ENCODE results near the gene ADO. TPM values are rescaled to one million over a fixed set of nuclear protein-coding genes. Genes with fewer than 3 reads are reported as not detected.
"Not testable (repeated sequence)": the region's sequence is repeated elsewhere in the genome, so short reads cannot be mapped to it uniquely, and the experiment has no call there.

The ADO gene
- 10 to 100 TPM; 16.6 to 17.1 TPM for total RNA-seq

DNA sequence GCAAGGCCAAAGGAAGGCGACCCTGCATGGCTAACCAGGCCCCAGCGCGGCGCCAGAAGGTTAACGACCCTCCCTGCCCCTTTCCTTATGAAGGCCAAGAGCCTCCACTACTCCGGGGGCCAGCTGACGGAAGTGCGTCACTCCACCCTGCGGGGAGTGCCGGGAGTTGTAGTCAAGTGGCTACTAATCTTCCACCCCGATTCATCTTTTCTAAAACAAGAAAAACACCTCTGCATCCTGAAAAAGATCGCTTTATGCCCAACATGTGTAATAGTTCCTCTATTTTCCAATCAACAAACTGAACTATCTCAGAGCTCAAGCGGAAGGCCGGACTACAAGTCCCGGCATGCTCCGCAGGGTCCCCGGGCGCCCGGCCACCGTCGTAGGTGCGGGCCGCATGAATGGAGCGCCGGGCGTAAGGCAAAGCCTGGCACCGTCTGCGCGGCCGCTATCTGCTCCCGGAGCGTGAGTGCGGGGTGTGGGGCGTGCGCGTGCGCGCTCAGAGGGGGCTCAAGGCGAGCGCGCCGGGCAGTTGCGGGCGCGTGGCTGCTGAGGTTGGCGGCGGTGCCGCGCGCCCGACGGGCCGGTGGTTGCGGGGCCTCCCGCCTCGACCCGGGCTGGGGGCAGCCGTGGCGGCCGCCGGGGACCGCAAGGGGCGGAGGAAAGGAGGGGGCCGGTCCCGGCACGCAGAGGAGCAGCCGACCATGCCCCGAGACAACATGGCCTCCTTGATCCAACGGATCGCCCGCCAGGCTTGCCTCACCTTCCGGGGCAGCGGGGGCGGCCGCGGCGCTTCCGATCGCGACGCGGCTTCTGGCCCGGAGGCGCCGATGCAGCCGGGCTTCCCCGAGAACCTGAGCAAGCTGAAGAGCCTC, at the start of gene ADO:
ADO (plus strand) TSS at position 365 of the 875 bp plus-strand sequence; CDS start at position 705, 340 bp downstream.
- DNase-seq (ENCODE audit: low spot score in 2 of 2) = peak; percentile 75 to 79
- Mint-ChIP-seq H3K36me3 (peaks cover 16 to 24% of the 10 kb centered on the region in 2 donors), H3K9me3 (no peaks in the 10 kb centered on the region), H3K27ac (peak within 1 kb of the TSS; percentile 97 to 100)
- peak; percentile 84 to 90 for ATAC-seq

DNA sequence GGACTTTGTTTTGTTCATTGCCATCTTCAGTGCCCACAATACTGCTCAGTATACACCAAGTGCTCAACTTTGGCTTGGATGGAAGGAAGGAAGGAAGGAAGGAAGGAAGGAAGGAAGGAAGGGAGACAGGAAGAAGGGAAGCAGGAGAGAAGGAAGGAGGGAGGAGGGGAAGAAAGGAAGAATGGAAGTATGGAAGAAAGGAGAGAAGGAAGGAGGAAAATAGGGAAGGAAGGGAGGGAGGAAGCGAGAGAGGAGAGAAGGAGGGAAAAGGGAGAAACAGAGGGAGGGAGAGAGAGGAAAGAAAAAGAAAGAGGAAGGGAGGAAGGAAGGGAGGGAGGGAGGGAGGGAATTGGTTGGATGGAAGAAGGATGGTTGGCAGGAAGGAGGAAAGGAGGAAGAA, 49.6 kb upstream of the ADO start:
- Mint-ChIP-seq H3K27ac (no peak overlapping the region), H3K9me3 (peaks cover 4 to 6% of the 10 kb centered on the region in 2 donors)
- no peak for DNase-seq (ENCODE audit: low spot score in 2 of 2)

DNA sequence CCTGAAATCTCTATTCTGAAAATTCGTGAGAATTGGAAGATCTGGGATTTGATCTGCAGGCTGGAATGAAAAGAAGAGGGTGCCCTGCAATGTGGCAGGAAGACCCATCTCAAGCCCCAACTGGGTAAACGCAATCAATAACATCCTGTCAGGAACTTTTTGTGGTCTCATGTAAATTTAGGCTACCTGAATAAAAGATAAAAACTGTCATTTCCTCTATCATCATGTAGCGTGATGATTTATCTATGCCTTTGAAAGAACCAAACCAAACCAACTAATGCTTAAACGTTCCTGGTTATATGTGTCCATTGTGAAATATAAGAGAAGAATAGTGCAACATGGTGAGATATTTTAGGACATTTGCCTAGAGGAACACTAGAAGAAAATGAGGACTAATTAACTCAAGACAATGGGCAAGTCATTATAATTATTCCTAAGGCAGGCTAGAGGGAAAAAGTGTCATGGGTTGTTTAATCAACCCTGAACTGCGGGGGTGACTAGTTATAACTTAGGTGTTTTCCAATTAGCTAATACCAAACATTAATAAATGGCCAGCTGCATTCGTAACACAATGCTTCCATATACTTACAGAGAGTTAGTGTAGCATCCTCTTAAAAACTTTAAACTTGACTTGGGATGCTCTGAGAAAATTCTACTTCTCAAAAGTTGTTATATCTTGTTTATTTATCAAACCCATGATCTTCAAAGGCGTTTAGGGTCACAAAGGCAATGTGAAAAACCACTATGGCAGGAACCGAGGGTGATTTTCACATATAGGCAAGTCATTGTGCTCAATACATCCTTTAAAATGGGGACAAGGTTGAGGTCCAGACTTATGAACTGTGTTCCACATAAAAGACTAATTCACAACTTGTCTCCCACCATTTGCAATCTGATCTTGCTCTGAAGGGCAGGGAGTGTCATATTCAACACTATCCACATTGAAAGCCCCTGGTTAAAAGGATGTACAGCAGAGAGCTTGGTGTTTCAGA, 48.6 kb upstream of the ADO start:
- ATAC-seq = peak in 1 of 2 donors; percentile 18
- H3K27ac Mint-ChIP-seq = no peak overlapping the region
- no peak for DNase-seq (ENCODE audit: low spot score in 2 of 2)
- H3K36me3 Mint-ChIP-seq = no peaks in the 10 kb centered on the region
- peaks cover 4 to 6% of the 10 kb centered on the region in 2 donors for H3K9me3 Mint-ChIP-seq

More for the DNA sequence above, 49.6 kb upstream of the ADO start:
- no peaks in the 10 kb centered on the region for H3K36me3 Mint-ChIP-seq
- no peak for ATAC-seq

DNA sequence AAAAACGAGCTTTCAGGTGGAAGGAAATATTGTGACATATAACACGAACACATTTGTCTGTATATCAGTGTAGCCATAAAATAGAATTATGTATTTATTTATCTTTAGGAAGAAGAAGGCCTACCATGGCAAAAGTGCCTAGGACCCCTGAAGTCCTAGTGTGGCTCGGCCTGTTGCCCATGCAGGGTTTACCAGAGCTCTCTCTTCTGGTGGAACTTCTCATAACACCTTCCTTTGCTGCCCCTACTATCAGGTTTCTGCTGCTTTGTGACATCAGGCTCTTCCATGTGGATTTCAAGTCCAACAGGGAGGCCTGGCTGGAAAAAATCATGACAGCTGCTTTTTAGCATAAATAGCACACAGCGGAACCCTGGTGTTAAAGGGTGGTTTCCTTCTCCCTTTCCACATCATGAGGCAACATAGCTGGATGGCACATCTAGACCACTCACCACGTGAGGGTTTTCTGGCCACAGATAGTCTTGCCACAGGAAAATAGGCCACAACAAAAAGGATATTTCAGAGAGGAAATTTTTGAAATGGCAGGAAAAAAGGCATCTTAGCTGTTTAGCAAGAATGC, 44.8 kb upstream of the ADO start:
- Mint-ChIP-seq H3K9me3 (peaks cover 3% of the 10 kb centered on the region in 2 donors), H3K36me3 (no peaks in the 10 kb centered on the region), H3K27ac (no peak overlapping the region)
- DNase-seq (ENCODE audit: low spot score in 2 of 2) (no peak), ATAC-seq (no peak)

DNA sequence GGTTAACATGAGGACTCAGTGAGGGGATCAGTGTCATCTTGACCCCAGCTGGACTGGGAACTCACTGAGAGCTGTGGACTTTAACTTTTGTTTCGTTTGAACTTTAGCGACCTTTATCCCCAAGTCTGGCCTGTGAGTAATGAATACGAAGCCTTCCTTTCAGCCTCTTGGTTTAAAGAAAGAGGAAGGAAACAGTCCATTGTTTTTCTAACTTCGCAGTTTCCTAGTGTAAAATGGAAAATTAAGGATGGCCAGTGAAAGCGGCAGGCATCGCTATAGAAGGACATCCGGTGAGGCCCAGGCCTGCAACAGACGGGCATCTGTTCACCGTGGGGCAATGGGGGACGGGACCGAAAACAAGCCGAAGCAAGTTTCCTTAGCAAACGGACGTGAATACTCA, 44.1 kb upstream of the ADO start:
- H3K9me3 Mint-ChIP-seq = no peaks in the 10 kb centered on the region
- H3K27ac Mint-ChIP-seq = no peak overlapping the region
- no peak for ATAC-seq
- DNase-seq (ENCODE audit: low spot score in 2 of 2) = no peak
- H3K36me3 Mint-ChIP-seq = no peaks in the 10 kb centered on the region

DNA sequence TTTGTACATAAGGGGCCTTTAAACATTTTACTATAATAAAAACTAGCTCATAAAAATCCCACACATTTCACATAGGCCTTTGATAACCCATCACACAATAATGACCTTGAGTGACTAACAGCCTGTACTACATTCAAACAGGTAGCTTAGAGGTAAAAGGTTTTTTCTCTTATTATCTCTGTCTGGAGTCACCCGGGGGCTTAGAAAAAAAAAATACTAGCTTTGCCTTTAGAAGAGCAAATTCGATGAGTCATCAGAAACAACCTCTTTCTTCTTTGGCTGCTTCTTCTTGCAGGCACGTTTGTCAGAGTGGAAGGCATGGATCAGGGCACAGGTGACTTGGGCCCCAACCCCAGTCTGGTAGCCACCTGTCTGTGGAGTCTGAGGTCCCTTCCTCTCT, 43.4 kb upstream of the ADO start:
- Mint-ChIP-seq H3K36me3 (no peaks in the 10 kb centered on the region), H3K9me3 (no peaks in the 10 kb centered on the region), H3K27ac (no peak overlapping the region)
- peak in 1 of 2 donors; percentile 53 for ATAC-seq
- no peak for DNase-seq (ENCODE audit: low spot score in 2 of 2)

DNA sequence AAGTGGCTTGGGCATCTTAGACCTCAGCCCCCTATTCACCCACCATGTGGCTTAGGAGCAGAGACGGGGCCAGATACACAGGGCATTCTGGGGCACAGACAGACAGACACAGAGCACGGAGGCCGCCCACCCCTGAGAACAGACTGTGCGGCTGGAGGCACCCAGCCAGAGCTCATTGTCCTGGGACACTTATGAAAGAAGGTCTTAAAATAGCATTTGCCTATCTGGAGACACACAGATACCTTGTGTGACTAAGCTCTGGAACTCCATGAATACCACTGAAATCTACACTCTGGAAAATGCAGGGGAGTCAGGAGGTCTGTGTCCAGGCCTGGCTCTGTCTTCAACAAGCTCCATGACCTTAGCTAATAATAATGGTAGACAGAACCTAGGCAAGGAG, 41.4 kb upstream of the ADO start:
- H3K27ac Mint-ChIP-seq = no peak overlapping the region
- H3K9me3 Mint-ChIP-seq = no peaks in the 10 kb centered on the region
- H3K36me3 Mint-ChIP-seq = no peaks in the 10 kb centered on the region
- ATAC-seq (no peak), DNase-seq (ENCODE audit: low spot score in 2 of 2) (no peak)

DNA sequence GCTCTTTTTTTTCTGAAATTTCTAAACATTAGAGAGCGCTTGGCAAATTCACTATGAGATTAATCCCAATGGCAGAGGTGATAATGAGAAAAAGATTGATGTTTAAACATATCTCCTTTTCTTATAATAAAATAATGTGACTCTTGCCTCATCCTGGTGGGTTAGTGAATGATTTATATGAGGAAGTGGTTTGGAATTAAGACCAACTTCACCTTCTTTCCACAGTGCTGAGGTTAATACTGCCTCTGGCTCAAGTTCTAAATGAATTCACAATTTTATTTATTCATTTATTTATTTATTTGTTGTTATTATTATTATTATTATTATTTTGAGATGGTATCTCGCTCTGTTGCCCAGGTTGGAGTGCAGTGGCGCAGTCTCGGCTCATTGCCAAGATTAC, 40.5 kb upstream of the ADO start:
- Mint-ChIP-seq H3K36me3 (peaks cover 0 to 5% of the 10 kb centered on the region in 2 donors), H3K9me3 (no peaks in the 10 kb centered on the region), H3K27ac (no peak overlapping the region)
- no peak for DNase-seq (ENCODE audit: low spot score in 2 of 2)
- no peak for ATAC-seq

DNA sequence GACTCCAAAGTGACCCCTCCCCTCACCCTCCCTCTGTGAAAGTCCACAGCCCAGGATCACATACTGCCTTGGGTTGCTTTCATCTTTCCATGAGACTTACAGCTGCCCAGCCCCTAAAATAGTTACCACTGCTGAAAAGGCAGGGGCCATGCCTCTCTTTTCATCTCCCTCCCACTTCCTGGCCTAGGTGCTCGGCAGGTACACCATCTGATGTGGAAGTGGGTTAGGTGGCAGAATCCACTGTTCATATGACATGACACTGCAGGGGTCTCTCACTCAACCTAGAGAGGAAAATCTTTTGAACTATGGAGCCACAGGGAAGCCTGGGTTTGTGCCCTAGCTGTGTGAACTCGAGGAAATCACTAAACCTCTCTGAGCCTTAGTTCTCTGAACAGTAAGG, 38.8 kb upstream of the ADO start:
- DNase-seq (ENCODE audit: low spot score in 2 of 2) = no peak
- ATAC-seq = no peak
- H3K27ac Mint-ChIP-seq = no peak overlapping the region
- peaks cover 0 to 5% of the 10 kb centered on the region in 2 donors for H3K36me3 Mint-ChIP-seq
- H3K9me3 Mint-ChIP-seq = no peaks in the 10 kb centered on the region

DNA sequence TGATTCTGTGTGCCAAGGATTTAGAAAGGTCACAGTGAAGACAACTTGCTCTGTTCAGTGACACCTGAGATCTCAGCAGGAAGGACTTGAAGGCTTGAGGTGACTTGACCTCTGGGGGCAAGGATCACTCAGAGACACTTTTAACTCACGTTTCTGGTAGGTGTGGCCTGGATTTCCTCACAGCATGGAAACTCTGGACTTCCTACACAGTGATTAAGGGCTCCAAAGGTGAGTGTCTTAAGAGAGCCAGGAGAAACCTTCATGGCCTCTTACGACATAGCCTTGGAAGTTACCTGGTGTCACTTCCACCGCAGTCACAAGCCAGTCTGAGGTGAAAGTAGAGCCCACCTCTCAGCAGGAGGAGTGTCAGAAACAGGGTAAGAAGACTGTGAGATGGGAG, 38.1 kb upstream of the ADO start:
- DNase-seq (ENCODE audit: low spot score in 2 of 2) = no peak
- peaks cover 0 to 5% of the 10 kb centered on the region in 2 donors for H3K36me3 Mint-ChIP-seq
- H3K9me3 Mint-ChIP-seq = no peaks in the 10 kb centered on the region
- ATAC-seq = no peak
- H3K27ac Mint-ChIP-seq = no peak overlapping the region

DNA sequence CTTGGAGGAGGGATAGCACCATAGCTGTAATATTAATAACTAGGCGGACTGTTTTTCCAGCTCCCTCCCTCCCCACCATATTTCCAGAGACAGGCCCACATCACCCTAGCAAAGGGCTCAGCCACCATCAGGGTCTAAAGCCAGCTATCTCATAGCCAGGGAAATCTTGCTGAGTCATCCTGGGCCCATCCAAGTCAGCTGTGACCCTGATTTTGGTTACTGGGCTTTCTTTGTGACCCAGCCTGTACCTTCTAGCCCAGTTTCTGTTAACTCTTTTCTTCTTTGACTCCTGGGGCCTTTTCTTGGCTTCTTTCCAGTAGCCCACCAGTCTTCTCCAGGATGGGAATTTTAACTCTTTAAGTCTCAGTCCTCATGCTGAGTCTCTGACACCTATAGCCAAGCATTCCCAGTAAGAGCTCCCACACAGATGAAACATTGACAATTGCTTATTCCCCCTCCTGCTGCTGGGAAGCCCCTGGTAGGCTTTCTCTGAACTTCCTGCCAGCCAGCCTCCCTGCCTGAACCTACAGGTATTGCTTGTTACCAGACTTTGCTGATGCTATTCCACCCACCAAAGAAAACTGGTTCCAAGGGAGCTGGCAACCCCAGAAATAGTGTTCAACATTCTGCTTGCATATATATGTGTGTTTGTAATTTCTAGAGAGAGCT, 34.8 kb upstream of the ADO start:
- Mint-ChIP-seq H3K27ac (peak overlapping the region in 1 of 2 donors; percentile 38), H3K9me3 (no peaks in the 10 kb centered on the region), H3K36me3 (peaks cover 0 to 5% of the 10 kb centered on the region in 2 donors)
- DNase-seq (ENCODE audit: low spot score in 2 of 2) (no peak), ATAC-seq (no peak)

DNA sequence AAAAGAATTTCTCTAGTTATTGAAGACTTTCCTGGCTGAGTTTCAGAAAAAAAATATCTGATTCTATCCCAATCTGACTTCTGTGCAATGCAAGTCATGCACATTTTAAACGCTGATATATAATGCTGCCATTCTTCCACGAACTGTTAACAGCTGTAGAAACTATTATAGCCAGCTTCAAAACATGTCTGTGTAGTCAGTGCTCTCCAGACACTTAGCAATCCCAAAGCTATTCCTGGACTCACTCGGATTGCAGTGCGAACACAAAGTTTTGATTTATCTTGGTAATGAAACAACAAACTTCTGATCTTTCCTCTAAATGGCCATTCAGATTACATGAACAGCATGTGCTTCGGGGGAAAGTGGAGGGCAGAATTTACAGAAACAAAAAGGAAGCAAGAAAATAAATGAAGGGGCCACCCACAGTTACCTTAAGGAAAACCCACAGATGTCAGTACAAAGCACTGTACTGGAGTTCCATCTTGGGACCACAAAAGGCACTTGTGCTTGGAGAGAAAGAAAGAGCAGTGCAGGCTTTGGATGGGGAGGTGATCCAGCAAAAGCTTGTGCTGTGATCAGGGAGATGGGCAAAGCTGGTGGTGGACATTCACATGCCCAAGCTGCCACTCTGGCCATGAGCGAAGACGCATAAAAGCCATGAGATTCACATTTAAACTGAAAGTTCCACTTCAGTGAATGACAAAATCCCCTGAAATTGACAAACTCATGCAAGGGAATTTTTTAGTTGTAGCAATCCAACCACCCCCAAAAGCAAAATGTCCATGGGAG, 32.1 kb upstream of the ADO start:
- peaks cover 0 to 5% of the 10 kb centered on the region in 2 donors for H3K36me3 Mint-ChIP-seq
- H3K27ac Mint-ChIP-seq = no peak overlapping the region
- H3K9me3 Mint-ChIP-seq = no peaks in the 10 kb centered on the region
- DNase-seq (ENCODE audit: low spot score in 2 of 2) = no peak
- ATAC-seq = no peak

DNA sequence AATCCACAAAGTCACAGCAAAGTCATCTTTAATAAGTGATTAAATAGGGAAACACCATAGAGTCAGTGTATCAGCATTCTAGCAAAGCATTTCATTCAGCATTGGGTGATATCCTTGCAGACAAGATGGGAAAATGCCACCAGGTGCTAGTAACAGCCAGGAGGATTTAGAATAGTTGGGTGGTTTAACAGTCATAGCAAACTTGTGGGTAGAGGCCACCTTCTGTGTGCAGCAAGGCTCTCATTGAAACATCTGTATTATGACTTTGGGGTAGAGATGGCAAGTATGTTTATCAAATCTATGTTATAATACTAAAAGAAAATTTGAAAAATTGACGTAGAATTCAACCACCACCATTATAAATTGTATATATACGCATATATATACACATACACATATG, 26.4 kb upstream of the ADO start:
- DNase-seq (ENCODE audit: low spot score in 2 of 2) (no peak), ATAC-seq (peak; percentile 31 to 70)
- H3K9me3 Mint-ChIP-seq = no peaks in the 10 kb centered on the region
- H3K36me3 Mint-ChIP-seq = no peaks in the 10 kb centered on the region
- H3K27ac Mint-ChIP-seq = no peak overlapping the region

DNA sequence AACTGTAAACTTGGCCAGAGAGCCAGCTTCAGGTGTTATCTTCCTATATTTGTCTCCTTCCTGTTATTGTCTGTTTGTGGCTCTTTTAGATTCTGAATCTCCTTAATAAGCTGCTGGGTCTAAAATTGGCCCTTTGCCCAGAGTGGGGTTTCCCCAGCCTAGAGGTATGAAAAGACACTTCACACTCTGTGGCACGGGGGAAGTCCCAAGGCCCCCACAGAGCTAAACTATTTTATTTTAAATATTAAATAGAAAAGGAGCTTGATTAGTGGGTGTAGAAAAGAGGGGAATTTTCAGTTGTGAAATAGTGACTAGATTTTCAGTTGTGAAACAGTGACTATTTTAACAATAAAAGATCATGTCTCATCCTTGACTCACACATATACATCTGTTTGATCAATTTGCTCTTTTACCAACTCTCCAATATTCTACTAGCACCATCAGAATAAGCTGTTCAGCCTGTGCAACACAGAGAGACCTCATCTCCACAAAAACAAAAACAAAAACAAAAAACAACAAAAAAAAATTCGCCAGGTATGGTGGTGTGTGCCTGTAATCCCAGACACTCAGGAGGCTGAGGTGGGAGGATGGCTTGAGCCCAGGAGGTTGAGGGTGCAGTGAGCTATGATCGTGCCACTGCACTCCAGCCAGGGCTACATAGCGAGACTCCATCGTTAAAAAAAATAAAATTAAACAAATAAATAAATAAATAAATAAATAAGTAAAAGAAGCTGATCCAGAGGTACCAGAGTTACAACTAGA, 24.9 kb upstream of the ADO start:
- H3K27ac Mint-ChIP-seq = peak overlapping the region in 1 of 2 donors; percentile 17
- peaks cover 0 to 5% of the 10 kb centered on the region in 2 donors for H3K9me3 Mint-ChIP-seq
- ATAC-seq = peak; percentile 91 to 96
- H3K36me3 Mint-ChIP-seq = peaks cover 11 to 13% of the 10 kb centered on the region in 2 donors
- DNase-seq (ENCODE audit: low spot score in 2 of 2) = peak; percentile 75 to 80

DNA sequence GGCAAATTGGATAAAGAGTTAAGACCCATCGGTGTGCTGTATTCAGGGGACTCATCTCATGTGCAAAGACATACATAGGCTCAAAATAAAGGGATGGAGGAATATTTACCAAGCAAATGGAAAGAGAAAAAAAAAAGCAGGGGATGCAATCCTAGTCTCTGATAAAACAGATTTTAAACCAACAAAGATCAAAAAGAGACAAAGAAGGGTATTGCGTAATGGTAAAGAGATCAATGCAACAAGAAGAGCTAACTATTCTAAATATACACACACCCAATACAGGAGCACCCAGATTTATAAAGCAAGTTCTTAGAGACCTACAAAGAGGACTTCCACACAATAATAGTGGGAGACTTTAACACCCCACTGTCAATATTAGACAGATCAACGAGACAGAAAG, 20.0 kb upstream of the ADO start:
- not testable (repeated sequence) for H3K27ac Mint-ChIP-seq; DNase-seq (ENCODE audit: low spot score in 2 of 2); ATAC-seq
- peaks cover 19 to 28% of the 10 kb centered on the region in 2 donors for H3K36me3 Mint-ChIP-seq
- H3K9me3 Mint-ChIP-seq = peaks cover 7 to 14% of the 10 kb centered on the region in 2 donors
